ENCODE data around the gene PSMD13. TPM values are rescaled to one million over a fixed set of nuclear protein-coding genes. Genes with fewer than 3 reads are reported as not detected.

PSMD13 gene
- total and polyA plus RNA-seq, 2 donors (not counting 1 experiment from before 2014, with no cell fraction given), result 98.0 to 104 TPM

DNA sequence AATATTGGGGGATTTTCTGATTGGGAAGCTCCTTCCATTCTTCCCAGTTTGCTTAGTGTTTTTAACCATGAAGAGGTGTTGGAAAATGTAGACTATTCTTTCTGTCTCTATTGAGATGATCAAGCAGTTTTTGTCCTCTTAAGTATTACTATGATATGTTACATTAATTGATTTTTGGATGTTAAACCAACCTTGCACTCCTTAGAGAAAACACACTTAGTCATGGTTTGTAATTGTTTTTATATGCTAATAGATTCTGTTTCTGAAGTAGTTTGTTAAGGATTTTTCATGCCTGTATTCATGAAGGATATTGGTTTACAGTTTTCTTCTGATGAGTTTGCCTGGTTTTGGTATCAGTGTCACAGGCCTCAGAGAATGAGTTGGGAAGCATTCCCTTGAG, 39.4 kb downstream of the PSMD13 start:
- DNase-seq, result no peak
- no peak overlapping the region for H2AFZ ChIP-seq (ENCODE audit: insufficient read depth, low read depth, low read length, poor library complexity, severe bottlenecking)
- no peaks in the 10 kb centered on the region for H4K20me1 ChIP-seq (ENCODE audit: control insufficient read depth, insufficient read depth, low read length, poor library complexity, severe bottlenecking)
- peaks cover 0 to 10% (median 0%) of the 10 kb centered on the region in 3 donors for H3K9me3 ChIP-seq (ENCODE audit: control extremely low read depth in 1 of 3, control insufficient read depth in 2 of 3, insufficient read depth in 1 of 3, low read length in 2 of 3)
- no peak overlapping the region for H3K9ac ChIP-seq (ENCODE audit: low read length)
- peaks cover 25% of the 10 kb centered on the region for H3K4me1 Mint-ChIP-seq
- no peak overlapping the region for H3K27ac ChIP-seq (ENCODE audit: low read length in 2 of 2)
- ChIA-PET CTCF (interaction anchor here (1.0 to 2.8 kb wide), 2 partner anchors 11 to 25 kb away, joined by 3 to 18 read pairs; no protein-coding TSS in a partner anchor), POLR2A (interaction anchor here (0.6 kb wide), 1 partner anchor 36 kb away, joined by 3 read pairs; no protein-coding TSS in a partner anchor)
- H3K4me3 ChIP-seq (ENCODE audit: control extremely low read depth in 1 of 5, extremely low read depth in 1 of 5, insufficient read depth in 1 of 5, low read depth in 2 of 5, low read length in 4 of 5), result no peak overlapping the region
- peaks cover 26 to 31% of the 10 kb centered on the region in 2 donors for H3K4me1 ChIP-seq (ENCODE audit: control insufficient read depth in 2 of 2, insufficient read depth in 2 of 2, low read length in 2 of 2)
- H3K4me2 ChIP-seq (replicated peaks; ENCODE audit: low read depth, low read length, poor library complexity, severe bottlenecking), result no peak overlapping the region
- H3K27me3 ChIP-seq (replicated peaks in 1 of 4; ENCODE audit: control extremely low read depth in 1 of 4, control insufficient read depth in 3 of 4, insufficient read depth in 4 of 4, low read length in 3 of 4), result peaks cover 0 to 17% (median 3%) of the 10 kb centered on the region in 4 experiments
- no peak for ATAC-seq (ENCODE audit: low read depth)
- H3K4me3 Mint-ChIP-seq, result no peak overlapping the region
- no peaks in the 10 kb centered on the region for H3K36me3 ChIP-seq (replicated peaks in 1 of 2; ENCODE audit: control extremely low read depth in 1 of 2, control insufficient read depth in 1 of 2, extremely low read depth in 1 of 2, insufficient read depth in 2 of 2, low read length in 1 of 2)
- peaks cover under 1% of the 10 kb centered on the region for H3K27me3 Mint-ChIP-seq
- TF ChIP-seq, protein P1, sequence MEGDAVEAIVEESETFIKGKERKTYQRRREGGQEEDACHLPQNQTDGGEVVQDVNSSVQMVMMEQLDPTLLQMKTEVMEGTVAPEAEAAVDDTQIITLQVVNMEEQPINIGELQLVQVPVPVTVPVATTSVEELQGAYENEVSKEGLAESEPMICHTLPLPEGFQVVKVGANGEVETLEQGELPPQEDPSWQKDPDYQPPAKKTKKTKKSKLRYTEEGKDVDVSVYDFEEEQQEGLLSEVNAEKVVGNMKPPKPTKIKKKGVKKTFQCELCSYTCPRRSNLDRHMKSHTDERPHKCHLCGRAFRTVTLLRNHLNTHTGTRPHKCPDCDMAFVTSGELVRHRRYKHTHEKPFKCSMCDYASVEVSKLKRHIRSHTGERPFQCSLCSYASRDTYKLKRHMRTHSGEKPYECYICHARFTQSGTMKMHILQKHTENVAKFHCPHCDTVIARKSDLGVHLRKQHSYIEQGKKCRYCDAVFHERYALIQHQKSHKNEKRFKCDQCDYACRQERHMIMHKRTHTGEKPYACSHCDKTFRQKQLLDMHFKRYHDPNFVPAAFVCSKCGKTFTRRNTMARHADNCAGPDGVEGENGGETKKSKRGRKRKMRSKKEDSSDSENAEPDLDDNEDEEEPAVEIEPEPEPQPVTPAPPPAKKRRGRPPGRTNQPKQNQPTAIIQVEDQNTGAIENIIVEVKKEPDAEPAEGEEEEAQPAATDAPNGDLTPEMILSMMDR (IDR thresholded peaks at IDR 0.05), result no peak
- no peak for TF ChIP-seq EZH2 (IDR thresholded peaks at IDR 0.05; ENCODE audit: borderline replicate concordance, insufficient read depth, low read depth, low read length, poor library complexity, severe bottlenecking)
- intact Hi-C loops (cut with micrococcal nuclease), result no loop called here
- no peak overlapping the region for H3K27ac Mint-ChIP-seq
- peaks cover under 1% of the 10 kb centered on the region for H3K79me2 ChIP-seq (ENCODE audit: control insufficient read depth, insufficient read depth, low read length)
- H3K9me3 Mint-ChIP-seq (ENCODE audit: insufficient read depth), result peaks cover 2% of the 10 kb centered on the region

Data from B cell (primary cell).